Neutrophil (primary cell): ENCODE data around the gene LRRC8C.

ENCODE experiments used
- H3K27ac ChIP-seq: fragments of 200-600 bp; sonication (generic); 2 replicates; pipeline ENCODE4 v1.5.1; 2016; ENCODE audit warnings: mild to moderate bottlenecking, moderate library complexity
- H3K27me3 ChIP-seq: fragments of 200-600 bp; sonication (generic); 2 replicates; pipeline ENCODE4 v1.6.0; 2016; ENCODE audit warnings: mild to moderate bottlenecking
- H3K36me3 ChIP-seq: fragments of 200-600 bp; sonication (generic); 2 replicates; pipeline ENCODE4 v1.5.1; 2017
- H3K4me1 ChIP-seq, 2 experiments: fragments of 200-600 bp in 1 of 2; sonication (generic) in 1 of 2; 1 replicate in 1 of 2; 2 replicates in 1 of 2; pipeline versions ENCODE4 v1.5.1 to v1.6.1; 2013 to 2016; ENCODE audit warnings: low read depth in 1 of 2, low read length in 1 of 2, mild to moderate bottlenecking in 1 of 2, moderate library complexity in 1 of 2; ENCODE audit not compliant: control insufficient read depth in 1 of 2, insufficient read depth in 1 of 2
- H3K4me3 ChIP-seq, 2 experiments: fragments of 200-600 bp in 1 of 2; sonication (generic) in 1 of 2; 1 replicate in 1 of 2; 2 replicates in 1 of 2; pipeline ENCODE4 v1.5.1; 2013 to 2016; ENCODE audit warnings: low read depth in 1 of 2, low read length in 1 of 2, mild to moderate bottlenecking in 1 of 2, moderate library complexity in 1 of 2
- H3K9me3 ChIP-seq: fragments of 200-600 bp; sonication (generic); 2 replicates; pipeline ENCODE4 v1.5.1; 2016
- TF ChIP-seq, protein P1 (sequence below): fragments of 200-600 bp; sonication (generic); IDR thresholded peaks from 2 replicates; pipeline ENCODE4 v1.5.1; 2016; ENCODE audit warnings: antibody characterized with exemption

Gene LRRC8C

DNA sequence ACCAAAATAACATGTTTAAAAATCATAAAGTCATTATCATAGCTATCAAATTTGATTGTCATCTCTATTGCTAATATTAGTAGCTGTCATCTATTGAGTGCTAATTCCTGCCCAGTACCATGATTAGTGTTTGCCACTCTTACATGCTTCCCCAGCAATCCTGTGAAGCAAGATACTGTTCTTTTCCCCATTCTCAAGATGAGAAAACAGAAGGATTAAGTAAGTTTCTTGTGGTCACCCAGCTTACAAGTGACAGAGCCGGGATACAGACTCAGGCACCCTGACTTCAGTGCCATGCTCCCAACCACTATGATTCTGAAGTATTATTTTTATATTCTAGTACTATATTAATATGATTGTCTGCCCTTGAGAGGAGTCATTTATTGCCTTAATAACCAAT is 36.5 kb downstream of the LRRC8C start:
- Histone ChIP-seq H3K9me3 (no peaks in the 10 kb centered on the region), H3K27ac (peak overlapping the region; percentile 48), H3K36me3 (no peaks in the 10 kb centered on the region), H3K4me1 (peaks cover 15 to 18% of the 10 kb centered on the region in 2 experiments), H3K4me3 (no peak overlapping the region), H3K27me3 (no peaks in the 10 kb centered on the region)
- TF ChIP-seq, protein P1, sequence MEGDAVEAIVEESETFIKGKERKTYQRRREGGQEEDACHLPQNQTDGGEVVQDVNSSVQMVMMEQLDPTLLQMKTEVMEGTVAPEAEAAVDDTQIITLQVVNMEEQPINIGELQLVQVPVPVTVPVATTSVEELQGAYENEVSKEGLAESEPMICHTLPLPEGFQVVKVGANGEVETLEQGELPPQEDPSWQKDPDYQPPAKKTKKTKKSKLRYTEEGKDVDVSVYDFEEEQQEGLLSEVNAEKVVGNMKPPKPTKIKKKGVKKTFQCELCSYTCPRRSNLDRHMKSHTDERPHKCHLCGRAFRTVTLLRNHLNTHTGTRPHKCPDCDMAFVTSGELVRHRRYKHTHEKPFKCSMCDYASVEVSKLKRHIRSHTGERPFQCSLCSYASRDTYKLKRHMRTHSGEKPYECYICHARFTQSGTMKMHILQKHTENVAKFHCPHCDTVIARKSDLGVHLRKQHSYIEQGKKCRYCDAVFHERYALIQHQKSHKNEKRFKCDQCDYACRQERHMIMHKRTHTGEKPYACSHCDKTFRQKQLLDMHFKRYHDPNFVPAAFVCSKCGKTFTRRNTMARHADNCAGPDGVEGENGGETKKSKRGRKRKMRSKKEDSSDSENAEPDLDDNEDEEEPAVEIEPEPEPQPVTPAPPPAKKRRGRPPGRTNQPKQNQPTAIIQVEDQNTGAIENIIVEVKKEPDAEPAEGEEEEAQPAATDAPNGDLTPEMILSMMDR: no peak

DNA sequence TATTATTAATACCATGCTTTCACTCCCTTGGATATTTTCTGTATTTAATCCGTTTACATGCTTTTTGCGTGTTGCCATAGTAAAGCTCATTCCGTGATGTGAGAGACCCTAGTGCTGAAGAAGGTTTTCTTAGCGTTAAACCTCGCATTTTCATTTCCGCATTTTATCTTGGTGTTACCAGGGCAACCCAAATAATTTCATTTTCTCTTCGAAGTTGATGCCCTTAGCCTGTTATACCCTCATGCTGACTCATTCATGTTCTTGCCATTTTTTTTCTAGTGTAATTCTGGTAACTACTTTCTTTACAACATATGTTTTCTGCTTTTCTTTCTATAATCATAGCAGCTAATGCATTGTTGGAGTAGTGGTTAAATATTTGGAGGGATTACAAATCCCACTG is 37.2 kb downstream of the LRRC8C start:
- Histone ChIP-seq H3K9me3 (no peaks in the 10 kb centered on the region), H3K4me1 (peaks cover 15 to 18% of the 10 kb centered on the region in 2 experiments), H3K27me3 (no peaks in the 10 kb centered on the region), H3K36me3 (no peaks in the 10 kb centered on the region), H3K27ac (no peak overlapping the region), H3K4me3 (no peak overlapping the region)
- TF ChIP-seq, protein P1: no peak

DNA sequence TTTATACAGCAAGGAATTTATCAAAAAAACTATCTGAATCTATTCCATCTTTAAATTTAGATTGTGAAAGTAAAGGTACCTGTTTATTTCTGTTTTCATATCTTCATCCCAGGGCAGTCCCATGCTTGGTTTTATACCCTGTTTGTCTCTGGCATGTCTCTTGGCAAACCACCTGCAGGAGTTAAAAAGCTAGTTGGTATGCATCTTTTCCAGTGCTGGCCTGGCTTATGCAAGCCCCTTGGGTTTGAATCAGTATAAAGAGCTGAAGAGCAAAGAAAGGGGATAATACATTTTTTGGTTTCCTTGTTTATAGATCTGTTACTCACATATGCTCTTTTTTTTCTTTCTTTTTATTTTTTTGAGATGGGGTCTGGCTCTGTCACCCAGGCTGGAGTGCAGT is 37.8 kb downstream of the LRRC8C start:
- peaks cover 15 to 18% of the 10 kb centered on the region in 2 experiments for H3K4me1 ChIP-seq
- no peaks in the 10 kb centered on the region for H3K27me3 ChIP-seq
- TF ChIP-seq, protein P1: no peak
- no peaks in the 10 kb centered on the region for H3K36me3 ChIP-seq
- no peak overlapping the region for H3K27ac ChIP-seq
- H3K4me3 ChIP-seq: no peak overlapping the region
- no peaks in the 10 kb centered on the region for H3K9me3 ChIP-seq

DNA sequence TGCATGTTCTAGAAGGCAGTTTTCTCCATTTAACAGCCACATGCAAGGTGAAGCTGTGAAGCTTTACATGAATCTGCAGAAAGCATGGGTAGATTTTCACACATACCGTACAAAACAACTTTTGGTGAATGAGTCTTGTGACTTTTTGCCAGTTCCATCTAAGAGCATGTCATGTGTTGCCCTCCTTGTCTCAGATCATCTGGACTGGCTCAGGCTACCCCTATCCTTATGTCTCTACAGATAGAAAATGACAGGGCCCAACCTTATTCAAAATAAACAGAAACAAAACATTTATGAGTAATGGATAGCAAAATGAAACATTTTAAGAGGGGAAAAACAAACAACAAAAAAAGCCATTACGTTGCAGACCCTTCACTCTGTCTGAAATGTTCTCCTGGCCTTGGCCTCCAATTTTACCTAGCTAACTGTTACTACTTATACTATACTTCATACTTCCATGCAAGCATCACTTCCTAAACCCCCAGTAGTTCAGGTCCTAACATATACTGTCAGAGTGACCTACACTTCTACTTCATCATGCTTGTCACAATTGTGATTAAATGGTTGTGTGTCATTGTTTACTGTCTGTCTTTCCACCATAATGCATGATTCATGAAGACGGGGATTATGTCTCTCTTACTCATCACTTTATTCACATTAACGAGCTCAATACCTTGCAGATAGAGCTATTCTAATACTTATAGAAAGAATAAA is 39.0 kb downstream of the LRRC8C start:
- H3K27me3 ChIP-seq: no peaks in the 10 kb centered on the region
- TF ChIP-seq, protein P1: no peak
- H3K4me1 ChIP-seq: peaks cover 15 to 18% of the 10 kb centered on the region in 2 experiments
- H3K9me3 ChIP-seq: no peaks in the 10 kb centered on the region
- H3K36me3 ChIP-seq: no peaks in the 10 kb centered on the region
- no peak overlapping the region for H3K4me3 ChIP-seq
- H3K27ac ChIP-seq: no peak overlapping the region

DNA sequence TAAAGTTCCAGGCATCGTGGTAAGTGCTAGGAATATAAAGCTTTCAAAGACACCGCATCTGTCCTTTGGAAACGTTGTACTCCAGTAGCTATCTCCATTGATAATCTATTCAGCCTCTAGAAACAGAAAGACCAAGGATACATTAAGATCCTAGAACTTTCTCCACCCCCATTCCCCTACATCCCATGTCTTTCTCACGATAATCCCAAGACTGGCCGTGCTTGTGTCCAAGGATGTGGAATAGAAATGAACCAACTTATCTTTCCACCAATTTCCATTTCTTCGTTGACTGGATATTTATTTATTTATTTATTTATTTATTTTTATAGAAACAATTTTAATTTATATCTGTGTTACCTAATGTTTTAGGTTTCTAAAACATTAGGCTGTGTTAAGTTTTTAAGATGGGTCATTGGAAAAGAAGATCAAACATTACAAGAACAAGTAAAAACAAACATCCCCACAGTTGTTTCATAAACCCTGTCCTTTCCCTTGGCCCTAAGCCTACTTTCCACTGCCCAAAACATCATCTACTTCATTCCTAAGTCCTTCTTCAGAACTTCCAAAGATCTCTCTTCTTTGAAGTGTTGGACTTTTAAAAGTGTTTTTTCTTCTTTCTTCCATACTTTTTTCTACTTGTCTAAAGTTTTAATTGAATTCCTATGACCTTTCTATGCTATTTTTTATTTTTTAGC is 39.7 kb downstream of the LRRC8C start:
- no peaks in the 10 kb centered on the region for H3K9me3 ChIP-seq
- no peaks in the 10 kb centered on the region for H3K27me3 ChIP-seq
- H3K4me3 ChIP-seq: no peak overlapping the region
- H3K4me1 ChIP-seq: peaks cover 15 to 18% of the 10 kb centered on the region in 2 experiments
- no peaks in the 10 kb centered on the region for H3K36me3 ChIP-seq
- no peak overlapping the region for H3K27ac ChIP-seq
- TF ChIP-seq, protein P1: no peak
